ENCODE measurements around the gene MAPKAP1. TPM values are rescaled to one million over a fixed set of nuclear protein-coding genes. Genes with fewer than 3 reads are reported as not detected.

MAPKAP1 gene
- total RNA-seq, 1 donor from 2014 or later, result 63.4 TPM

DNA sequence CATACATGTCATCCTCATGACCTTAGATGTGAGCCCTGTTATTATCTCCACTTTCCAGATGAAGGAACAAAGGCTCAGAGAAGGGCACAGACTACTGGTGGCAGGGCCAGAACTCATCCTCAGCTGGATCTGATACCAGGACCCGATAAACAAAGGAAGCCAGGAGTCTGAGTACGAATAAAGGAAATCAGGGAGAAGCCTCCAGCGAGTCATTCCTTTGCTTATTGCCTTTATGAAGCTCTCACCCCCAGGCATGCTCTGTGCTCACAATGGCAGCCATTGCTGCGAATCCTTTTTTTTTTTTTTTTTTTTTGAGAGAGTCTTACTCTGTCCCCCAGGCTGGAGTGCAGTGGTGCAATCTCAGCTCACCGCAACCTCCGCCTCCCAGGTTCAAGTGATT, 315.3 kb downstream of the MAPKAP1 start:
- no peak for DNase-seq (ENCODE audit: low read depth, low spot score)
- H3K4me1 Mint-ChIP-seq, result peaks cover 10% of the 10 kb centered on the region
- TF ChIP-seq, protein P1, sequence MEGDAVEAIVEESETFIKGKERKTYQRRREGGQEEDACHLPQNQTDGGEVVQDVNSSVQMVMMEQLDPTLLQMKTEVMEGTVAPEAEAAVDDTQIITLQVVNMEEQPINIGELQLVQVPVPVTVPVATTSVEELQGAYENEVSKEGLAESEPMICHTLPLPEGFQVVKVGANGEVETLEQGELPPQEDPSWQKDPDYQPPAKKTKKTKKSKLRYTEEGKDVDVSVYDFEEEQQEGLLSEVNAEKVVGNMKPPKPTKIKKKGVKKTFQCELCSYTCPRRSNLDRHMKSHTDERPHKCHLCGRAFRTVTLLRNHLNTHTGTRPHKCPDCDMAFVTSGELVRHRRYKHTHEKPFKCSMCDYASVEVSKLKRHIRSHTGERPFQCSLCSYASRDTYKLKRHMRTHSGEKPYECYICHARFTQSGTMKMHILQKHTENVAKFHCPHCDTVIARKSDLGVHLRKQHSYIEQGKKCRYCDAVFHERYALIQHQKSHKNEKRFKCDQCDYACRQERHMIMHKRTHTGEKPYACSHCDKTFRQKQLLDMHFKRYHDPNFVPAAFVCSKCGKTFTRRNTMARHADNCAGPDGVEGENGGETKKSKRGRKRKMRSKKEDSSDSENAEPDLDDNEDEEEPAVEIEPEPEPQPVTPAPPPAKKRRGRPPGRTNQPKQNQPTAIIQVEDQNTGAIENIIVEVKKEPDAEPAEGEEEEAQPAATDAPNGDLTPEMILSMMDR (conservative IDR thresholded peaks at IDR 0.05), result no peak
- H3K9me3 Mint-ChIP-seq, result no peaks in the 10 kb centered on the region
- no peaks in the 10 kb centered on the region for H3K36me3 Mint-ChIP-seq (ENCODE audit: low read depth)
- no peak overlapping the region for H3K4me3 Mint-ChIP-seq
- no peaks in the 10 kb centered on the region for H3K27me3 Mint-ChIP-seq (ENCODE audit: low read depth)
- no peak overlapping the region for H3K27ac Mint-ChIP-seq (ENCODE audit: unreplicated experiment)

DNA sequence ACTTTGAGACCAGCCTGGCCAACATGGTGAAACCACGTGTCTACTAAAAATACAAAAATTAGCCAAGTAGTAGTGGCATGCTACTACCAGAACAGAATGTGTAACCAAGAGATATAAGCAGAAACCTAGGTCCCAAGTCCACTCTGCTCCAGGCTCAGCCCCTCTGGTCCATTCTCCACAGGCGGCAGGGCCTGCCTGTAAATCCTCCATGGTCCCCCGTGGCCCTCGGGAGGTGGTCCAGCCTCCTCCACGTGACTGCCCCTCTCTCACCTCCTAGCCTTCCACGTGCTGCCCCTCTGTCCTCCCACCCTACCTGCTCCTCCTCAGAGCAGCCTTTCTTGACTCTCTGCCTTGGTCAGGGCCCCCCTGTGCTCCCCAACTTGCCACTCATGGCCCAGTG, 318.0 kb downstream of the MAPKAP1 start:
- no peaks in the 10 kb centered on the region for H3K27me3 Mint-ChIP-seq (ENCODE audit: low read depth)

DNA sequence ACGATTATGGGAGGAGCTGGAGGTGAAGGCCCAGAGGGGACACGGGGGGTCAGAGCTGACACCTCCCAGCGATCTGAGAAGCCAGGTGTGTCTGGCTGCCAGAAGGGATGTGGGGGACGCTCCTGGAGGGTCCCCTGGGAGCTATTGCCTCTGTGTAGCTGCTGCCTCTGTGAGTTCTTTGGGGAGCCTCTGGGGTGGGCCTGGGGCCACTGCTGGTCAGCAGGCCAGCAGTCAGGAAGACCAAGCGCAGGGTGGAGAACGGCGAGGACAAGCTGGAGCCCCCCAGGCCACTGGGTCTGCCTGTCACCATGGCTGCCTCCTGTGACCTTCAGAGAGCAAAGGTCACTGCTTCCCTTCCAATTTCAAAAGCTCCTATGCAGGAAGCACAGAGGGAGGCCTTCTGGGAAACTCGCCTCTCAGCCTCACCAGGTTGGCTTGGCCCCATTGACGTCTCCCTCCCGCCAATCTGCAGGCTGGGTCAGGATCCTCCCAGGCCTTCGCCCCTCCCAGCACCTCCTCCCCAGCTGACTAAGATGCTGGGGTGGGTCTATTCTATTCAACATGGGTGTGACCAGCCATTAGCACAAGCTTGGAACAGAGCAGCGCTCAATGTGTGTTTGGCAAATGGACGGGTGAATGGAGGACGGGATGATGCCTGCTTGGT, 319.0 kb downstream of the MAPKAP1 start:
- Mint-ChIP-seq H3K4me1 (peaks cover 10% of the 10 kb centered on the region), H3K9me3 (no peaks in the 10 kb centered on the region), H3K4me3 (no peak overlapping the region), H3K36me3 (ENCODE audit: low read depth) (no peaks in the 10 kb centered on the region), H3K27ac (ENCODE audit: unreplicated experiment) (no peak overlapping the region), H3K27me3 (ENCODE audit: low read depth) (no peaks in the 10 kb centered on the region)
- DNase-seq (ENCODE audit: low read depth, low spot score), result no peak
- TF ChIP-seq, protein P1 (conservative IDR thresholded peaks at IDR 0.05), result no peak

More for the DNA sequence above, 318.0 kb downstream of the MAPKAP1 start:
- H3K27ac Mint-ChIP-seq (ENCODE audit: unreplicated experiment), result peak overlapping the region; percentile 6
- H3K4me1 Mint-ChIP-seq, result peaks cover 10% of the 10 kb centered on the region
- no peaks in the 10 kb centered on the region for H3K36me3 Mint-ChIP-seq (ENCODE audit: low read depth)
- TF ChIP-seq, protein P1 (conservative IDR thresholded peaks at IDR 0.05), result no peak
- no peak overlapping the region for H3K4me3 Mint-ChIP-seq
- no peaks in the 10 kb centered on the region for H3K9me3 Mint-ChIP-seq
- no peak for DNase-seq (ENCODE audit: low read depth, low spot score)

Other genes starting within 250 kb of the MAPKAP1 start
- 69.0 and 71.6 TPM in 2 replicates for gene PBX3, start 40.2 kb upstream of the MAPKAP1 start, total RNA-seq

Data from neural crest cell (in vitro differentiated cells).